HG02840 (cell line): ENCODE measurements around the gene LTA.

Source experiments
- ATAC-seq: cut with Tn5 transposase; IDR thresholded peaks from one replicate; pipeline ENCODE4 v1.9.1; 2021; ENCODE audit warnings: mild to moderate bottlenecking, moderate library complexity, moderate number of reproducible peaks; ENCODE audit not compliant: unreplicated experiment, low FRiP score

The LTA gene

GRCh38 chr6:31621320-31621939, 49.3 kb downstream of the LTA start:
- no peak for ATAC-seq

- ATAC-seq, result no peak
Measured at GRCh38 chr6:31621991-31622390, 49.9 kb downstream of the LTA start.

- no peak for ATAC-seq
Measured at GRCh38 chr6:31622684-31623091, 50.6 kb downstream of the LTA start.
